Effector CD8-positive, alpha-beta T cell (primary cell): Measurements from ENCODE around the gene RIBC2.
"Not testable (repeated sequence)": the region's sequence is repeated elsewhere in the genome, so short reads cannot be mapped to it uniquely, and the experiment has no call there.

Experiments used
- DNase-seq: peaks from one replicate; lab custom pipeline; 2025; lab: John Stamatoyannopoulos, UW

RIBC2 gene

DNA sequence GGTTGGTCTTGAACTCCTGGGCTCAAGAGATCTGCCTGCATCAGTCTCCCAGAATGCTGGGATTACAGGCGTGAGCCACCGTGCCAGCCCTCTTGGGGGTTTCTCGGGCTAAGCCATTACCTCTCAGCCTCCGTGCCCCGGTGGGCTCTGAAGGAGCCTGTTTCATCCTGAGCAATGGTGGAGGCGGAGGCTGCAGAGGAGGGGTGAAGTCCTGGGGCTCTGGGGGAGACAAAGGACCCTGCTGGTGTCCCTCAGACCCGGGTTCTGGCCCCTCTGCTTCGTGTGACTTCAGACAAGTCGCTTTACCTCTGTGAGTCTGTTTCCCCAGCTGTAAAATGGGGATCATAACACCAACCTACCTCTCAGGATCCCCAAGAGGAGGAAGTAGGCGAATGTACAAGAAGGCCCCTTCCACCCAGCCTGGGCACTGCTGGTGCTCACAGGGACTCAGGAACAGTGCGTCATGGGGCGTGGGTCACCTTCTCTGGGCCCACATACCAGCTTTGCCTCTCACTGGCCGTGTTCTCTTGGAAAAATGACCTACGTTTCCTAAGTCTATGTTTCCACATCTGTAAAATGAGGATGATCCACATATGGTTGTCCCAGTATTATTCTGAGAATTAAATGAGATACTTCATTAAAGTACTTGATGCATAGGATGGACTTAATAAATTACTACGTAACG lies 36.8 kb downstream of the RIBC2 start:
- DNase-seq = no peak

DNA sequence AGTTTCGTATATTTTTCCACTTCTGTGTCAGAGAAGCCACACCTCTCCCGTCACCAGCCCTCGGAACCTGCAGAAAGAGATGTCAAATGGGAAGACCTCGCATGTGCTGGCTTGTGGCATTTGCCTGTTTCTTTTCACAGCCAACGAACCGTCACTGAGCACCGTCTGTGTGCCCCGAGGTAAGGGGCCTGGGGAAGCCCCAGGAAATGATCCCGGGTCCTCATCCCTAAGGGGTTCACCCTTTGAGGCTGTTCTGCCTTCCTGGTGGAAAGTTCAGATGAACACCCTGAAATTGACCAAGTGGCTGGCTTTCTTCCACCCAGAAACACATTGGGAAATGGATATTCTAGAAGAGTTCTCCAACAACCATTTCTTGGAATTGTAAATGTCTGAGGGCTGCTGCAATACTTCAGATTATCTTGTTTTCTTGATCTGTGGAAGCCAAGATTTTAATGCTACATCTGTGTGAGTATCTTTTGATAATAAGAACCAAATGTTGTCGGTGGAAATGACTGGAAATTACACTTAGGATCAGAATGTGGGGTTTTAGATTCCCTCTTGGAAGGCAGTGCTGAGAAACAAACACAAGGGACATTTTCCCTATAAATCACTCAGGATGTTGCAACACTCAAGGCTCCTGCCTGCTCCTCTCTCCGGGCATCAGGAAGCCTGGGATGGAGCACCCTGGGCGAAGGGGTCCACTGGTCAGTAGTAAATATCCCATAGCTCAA lies 37.6 kb downstream of the RIBC2 start:
- no peak for DNase-seq

DNA sequence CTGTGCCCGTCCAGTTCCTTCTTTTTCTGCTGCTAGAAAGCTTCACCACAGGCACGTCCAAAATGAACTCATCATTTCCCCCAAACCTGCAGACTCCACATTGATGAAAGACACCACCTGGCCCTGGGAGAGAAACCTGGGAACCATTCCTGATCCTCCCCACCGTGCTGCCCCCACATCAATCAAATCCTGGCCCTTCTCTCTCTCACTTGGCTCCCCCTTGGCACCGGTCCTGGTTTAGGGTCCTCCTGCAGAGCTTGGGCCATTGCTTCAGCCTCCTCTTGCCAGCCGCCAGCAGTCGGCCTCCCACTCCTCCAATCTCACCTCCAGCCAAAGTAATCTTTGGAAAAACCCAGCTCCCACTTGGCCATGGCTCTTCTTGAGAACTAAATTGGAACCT lies 38.5 kb downstream of the RIBC2 start:
- DNase-seq = no peak

- DNase-seq = no peak
Observed at GRCh38 chr22:45452565-45453379, 39.3 kb downstream of the RIBC2 start.

GRCh38 chr22:45453764-45454163 lies 40.3 kb downstream of the RIBC2 start:
- no peak for DNase-seq

- DNase-seq = no peak
Observed at GRCh38 chr22:45454275-45454674, 40.8 kb downstream of the RIBC2 start.

- no peak for DNase-seq
Observed at GRCh38 chr22:45455212-45455611, 41.7 kb downstream of the RIBC2 start.

DNA sequence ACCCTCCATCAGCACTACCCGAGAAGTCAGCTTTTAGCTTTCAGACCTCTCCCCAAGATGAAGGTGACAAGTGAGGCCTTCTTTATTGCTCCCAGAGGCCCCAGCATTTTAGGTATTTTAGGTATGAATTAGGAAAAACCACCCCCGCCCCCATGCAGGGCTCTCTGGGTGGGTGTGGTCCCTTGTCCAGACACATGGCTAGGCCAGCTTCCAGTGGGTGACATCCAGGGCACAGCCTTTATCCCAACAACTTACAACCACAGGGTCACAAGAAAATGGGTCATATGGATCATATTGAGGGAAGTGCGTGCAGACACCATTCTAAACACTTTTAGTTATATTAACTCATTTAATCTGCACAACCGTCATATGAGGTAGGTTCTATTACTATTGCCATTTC lies 42.1 kb downstream of the RIBC2 start:
- DNase-seq = no peak

DNA sequence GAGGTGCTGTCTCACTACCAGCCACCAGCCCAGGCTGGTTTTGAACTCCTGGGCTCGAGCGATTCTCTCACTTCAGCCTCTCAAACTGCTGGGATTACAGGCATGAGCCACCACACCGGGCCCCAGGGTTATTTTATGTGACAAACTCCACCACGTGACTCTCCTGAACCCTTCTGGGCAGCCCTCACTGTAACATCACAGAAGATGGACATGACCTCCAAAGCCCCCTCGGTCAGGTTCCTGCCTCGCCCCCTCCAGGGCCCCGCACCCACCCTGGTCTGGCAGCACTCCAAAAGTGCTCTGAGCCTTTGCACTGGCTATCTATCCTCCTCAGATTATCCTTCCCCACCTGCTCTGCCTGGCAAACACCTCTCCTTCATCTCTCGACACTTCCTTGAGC lies 43.3 kb downstream of the RIBC2 start:
- no peak for DNase-seq

DNA sequence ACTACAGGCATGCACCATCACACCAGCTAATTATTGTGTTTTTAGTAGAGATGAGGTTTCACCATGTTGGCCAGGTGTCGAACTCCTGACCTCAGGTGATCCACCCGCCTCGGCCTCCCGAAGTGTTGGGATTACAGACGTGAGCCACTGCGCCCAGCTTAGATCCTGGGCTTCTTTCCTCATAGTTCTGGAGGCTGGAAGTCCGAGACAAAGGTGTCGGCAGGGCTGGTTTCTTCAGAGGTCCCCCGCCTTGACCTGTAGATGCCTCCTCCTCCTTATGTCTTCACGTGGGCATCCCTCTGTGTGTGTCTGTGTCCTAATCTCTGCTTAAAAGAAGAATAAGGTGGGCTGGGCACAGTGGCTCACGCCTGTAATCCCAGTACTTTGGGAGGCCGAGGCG lies 45.0 kb downstream of the RIBC2 start:
- DNase-seq = no peak

DNA sequence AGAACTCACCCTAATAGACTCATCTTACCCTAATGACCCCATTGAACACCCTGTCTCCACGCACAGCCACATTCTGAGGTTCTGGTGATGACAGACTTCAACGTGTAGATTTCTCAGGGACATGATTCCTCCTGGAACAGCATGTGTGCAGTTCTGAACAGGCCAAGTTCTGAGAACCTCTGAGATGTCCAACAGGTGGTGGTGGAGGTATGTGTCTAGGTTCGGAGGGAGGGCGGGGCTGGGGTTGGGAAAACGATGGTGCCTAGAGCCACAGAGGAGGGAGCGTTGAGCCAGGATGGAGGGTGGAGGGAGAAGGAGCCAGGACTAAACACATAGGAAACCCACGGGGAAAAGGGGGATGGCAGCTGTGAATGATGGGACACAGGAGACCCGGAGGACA lies 45.7 kb downstream of the RIBC2 start:
- no peak for DNase-seq

DNA sequence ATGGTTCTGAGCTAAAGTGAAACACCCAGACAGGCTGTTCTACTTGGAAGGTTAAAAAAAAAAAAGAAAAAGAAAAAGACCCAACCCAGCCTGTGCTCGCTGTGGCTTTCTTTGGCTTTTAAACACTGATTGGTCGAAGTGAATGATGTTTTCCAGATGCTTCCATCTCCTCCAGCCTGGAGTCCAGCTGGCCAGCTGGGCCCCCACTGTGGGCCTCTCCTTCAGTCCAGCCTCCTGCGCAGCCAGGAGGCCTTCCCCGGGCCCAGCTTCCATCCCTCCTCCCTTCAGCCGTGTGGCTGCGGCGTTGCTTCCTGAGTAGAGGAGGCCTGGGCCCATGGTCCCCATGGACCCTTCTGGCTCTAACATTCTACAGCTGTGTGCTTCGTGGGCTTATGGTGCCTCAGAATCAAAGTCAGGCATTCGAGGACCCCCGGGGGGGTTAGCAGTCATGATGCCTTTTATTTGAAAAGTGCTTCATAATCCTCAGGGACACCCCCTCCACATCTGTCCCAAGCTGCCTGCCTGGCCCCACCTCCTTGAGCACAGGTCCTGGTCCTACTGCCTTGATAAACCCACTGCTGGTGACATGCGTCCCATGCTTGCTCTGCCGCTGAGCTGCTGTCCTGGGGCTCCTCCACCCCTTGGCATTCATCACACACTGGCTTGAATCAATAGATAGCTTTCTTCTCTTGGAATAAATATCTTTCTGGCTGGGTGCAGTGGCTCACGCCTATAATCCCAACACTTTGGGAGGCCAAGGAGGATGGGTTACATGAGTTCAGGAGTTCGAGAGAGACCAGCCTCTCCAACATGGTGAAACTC lies 47.0 kb downstream of the RIBC2 start:
- DNase-seq = no peak

DNA sequence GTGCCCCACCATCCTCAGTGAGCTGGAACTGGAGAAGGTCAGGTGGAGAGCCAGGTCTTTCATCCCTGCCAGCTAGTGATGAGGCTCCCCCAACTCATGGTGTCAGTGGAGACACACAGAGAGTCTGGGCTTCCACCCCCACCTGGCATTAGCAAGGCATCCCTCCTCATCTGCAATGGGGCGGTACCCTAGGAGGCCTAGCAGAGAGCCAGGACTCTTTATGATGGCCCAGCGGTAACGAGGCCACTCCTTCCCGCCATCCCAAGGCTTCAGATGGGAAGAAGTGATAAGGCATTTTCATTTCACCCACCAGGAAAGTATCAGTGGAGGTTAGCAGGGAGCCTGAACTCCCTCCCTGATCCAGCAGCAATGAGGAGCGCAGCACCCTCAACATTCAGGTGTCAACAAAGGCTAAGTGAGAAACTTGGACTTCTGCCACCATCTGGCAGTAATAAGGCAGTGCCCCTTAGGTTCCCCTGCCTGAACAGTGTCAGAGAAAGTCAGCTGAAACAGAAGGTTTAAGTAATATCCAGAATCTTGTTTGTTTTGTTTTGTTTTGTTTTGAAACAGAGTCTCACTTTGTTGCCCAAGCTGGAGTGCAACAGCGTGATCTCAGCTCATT lies 48.7 kb downstream of the RIBC2 start:
- no peak for DNase-seq

DNA sequence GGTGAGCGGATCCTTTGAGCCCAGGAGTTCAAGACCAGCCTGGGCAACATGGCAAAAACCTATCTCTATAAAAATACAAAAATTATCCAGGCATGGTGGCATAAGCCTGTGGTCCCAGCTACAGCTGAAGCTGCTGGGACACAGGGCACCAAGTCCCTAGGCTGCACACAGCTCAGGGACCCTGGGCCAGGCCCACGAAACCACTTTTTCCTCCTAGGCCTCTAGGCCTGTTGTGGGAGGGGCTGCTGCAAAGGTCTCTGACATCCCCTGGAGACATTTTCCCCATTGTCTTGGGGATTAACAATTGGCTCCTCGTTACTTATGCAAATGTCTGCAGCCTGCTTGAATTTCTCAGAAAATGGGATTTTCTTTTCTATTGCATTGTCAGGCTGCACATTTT lies 50.2 kb downstream of the RIBC2 start:
- DNase-seq = not testable (repeated sequence)

DNA sequence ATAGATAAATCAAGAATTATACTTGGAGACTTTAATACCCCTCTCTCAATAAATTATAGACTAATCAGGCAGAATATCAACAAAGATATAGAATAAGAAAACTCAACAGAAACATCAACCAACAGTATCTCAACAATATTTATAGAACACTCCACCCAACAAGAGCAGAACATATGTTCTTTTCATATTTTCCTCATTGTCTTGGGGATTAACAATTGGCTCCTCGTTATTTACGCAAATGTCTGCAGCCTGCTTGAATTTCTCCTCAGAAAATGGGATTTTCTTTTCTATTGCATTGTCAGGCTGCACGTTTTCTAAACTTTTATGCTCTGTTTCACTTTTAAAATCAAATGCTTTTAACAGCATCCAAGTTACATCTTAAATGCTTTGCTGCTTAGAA lies 52.1 kb downstream of the RIBC2 start:
- no peak for DNase-seq

DNA sequence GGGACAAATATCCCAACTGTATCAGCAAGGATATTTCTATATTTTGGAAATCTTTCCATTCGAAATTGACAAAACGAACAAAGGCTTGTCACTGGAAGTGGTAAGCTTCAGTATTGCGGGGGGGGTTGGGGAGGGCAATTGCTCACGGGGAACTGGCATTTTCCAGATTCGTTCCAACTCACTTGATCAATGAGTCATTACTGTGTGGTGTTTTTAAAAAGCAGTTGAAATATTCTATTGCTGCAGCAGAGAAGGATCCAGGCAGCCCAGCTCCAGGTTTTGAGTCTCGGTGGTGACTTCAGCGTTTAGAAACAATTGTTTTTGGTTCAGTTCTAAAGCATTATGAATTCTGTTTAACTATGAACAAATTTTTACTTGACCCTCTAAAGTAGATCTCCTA lies 55.4 kb downstream of the RIBC2 start:
- DNase-seq = no peak

GRCh38 chr22:45469281-45470073 lies 56.0 kb downstream of the RIBC2 start:
- no peak for DNase-seq

DNA sequence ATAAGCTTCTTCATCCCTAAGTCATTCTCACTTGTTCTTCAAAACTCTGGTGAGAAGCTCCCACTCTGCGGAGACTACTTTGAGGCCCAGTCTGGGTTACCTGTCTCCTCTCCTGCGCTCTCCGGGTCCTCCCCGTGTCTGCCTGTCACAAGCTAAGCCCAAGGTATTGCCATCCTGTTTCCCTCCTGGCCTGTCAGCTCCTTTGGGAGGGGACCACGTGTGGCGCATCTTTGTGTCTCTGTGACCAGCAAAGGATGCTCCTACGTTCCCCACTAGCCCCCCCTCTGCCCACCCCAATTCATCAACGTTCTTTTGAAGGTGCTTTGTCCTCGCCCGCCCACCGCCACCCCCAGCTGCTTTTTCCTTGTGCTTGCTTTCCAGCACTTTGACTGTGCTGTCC lies 57.4 kb downstream of the RIBC2 start:
- no peak for DNase-seq

- DNase-seq = no peak
Observed at GRCh38 chr22:45472426-45472825, 58.9 kb downstream of the RIBC2 start.

- DNase-seq = no peak
Observed at GRCh38 chr22:45473626-45474237, 60.2 kb downstream of the RIBC2 start.
